HG03460 (cell line): ENCODE data around the gene GFER.

Experiments
- ATAC-seq: cut with Tn5 transposase; IDR thresholded peaks from one replicate; pipeline ENCODE4 v1.9.1; 2021; ENCODE audit not compliant: unreplicated experiment

Gene GFER

GRCh38 chr16:1974157-1975070, 9.6 kb upstream of the GFER start:
- no peak for ATAC-seq

- no peak for ATAC-seq
These were observed 8.4 kb upstream of the GFER start for GRCh38 chr16:1975432-1976215.

DNA sequence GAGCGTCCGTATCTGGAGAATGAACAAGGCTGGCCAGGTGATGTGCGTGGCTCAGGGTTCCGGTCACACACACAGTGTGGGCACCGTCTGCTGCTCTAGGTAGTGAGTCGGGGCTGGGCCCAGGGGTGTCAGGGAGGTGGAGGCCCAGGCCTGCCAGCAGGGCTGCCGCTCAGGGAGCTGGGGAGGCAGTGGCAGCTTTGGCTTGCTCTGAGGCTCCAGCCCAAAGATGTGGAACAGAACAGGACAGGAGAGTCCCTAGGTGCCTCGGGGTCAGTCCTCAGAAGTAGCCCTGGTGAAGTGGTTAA, 7.8 kb upstream of the GFER start:
- no peak for ATAC-seq

GRCh38 chr16:1976951-1977874, 6.8 kb upstream of the GFER start:
- ATAC-seq: no peak

GRCh38 chr16:1977875-1978268, 6.1 kb upstream of the GFER start:
- ATAC-seq: no peak

DNA sequence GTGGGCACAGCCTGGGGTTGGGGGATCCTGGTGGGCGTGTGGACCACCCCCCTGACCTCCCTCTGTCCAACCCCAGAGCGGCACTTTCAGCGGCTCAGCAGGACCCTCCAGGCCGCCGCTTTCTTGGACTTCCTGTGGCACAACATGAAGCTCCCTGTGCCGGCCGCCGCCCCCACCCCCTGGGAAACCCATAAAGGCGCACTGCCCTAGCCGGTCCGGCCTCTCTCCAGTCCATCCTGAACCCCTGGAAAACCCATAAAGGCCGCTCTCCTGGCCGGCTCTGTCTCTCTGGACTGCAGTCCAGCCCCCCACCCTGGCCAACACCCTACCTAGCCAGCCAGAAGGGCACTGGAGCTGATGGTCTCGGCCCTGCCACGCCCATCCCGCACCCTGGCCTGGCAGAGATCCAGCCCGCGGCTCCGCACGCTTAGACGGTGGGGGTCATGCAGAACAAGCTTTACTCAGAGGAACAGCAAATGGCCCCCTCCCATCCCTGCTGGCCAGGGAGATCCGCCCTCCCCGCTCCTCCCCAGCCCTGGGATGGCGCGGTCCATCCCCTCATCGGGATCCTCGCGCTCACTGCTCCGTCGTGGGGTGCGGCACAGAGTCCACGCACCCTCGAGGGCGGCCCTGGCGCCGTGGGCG, 5.4 kb upstream of the GFER start:
- no peak for ATAC-seq

GRCh38 chr16:1979271-1980029, 4.5 kb upstream of the GFER start:
- ATAC-seq: no peak

GRCh38 chr16:1980030-1980769, 3.8 kb upstream of the GFER start:
- no peak for ATAC-seq

DNA sequence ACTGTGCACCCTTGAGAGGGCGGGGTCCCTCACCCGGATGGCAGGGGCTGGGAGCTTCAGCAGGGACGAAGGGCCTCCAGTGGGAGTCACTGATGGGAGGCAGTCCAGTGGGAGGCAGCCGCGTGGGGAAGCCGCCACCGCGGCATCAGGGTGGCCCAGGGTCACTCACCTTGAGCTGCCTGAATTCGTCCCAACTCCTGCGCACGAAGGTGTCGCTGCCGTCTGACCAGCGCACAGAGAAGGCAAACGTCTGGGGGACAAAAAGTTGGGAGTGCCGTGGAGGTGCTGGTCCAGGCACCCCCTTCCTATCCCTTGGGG, 3.3 kb upstream of the GFER start:
- no peak for ATAC-seq

DNA sequence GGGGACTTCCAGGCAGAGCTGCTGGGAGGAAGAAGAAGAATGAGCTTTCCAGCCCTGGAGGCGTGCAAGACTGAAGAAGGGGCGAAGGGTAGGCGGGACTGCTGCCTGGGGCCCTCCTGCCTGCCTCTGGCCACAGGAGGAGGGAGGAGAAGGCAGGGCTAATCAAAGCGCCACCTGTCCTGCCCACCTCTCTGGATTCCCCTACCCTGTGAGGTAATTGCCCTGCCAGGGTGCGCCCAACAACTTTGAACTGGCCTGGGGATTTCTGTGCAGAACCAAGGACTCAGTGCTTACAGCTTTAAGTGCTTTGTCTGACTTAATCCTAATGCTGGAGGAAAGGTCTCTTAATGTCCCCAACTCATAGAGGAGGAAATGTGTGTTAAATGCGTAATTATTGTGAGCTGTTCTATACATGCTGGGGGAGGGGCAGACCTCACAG, 2.6 kb upstream of the GFER start, which contains the start of gene NOXO1:
TSS of gene NOXO1 (minus strand) at position 72 of the 439 bp plus-strand sequence. CDS start 290 bp downstream, outside the sequence.
- ATAC-seq: no peak

- no peak for ATAC-seq
These were observed 2.0 kb upstream of the GFER start for GRCh38 chr16:1982013-1982433.

DNA sequence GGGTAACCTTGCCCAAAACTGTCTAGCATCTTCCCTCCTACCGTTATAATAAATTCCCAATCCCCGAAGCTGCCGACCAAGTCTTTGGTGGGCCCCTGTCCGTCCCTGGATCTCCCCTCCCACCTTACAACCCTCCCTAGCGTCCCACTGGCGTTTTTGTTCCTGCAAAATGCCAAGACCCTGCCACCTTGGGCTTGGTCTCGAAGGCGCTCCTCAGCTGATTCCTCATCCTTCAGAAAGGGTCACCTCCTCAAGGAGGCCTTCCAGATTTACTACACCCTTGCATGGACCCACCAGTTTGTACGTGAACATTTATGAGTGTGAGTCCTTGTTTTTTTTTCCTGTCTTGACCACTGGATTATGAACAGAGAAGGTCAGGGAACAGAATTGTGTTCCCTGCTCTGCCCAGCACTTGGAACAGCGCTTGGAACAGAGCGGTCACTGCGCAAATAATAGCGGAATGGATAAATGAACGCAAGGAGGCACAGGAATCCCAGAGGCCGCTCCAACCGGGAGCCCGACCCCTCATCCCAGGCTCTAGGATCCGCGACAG, 926 bp upstream of the GFER start:
- ATAC-seq: no peak

- ATAC-seq: no peak
These were observed 593 bp downstream of the GFER start for GRCh38 chr16:1984347-1985225.

DNA sequence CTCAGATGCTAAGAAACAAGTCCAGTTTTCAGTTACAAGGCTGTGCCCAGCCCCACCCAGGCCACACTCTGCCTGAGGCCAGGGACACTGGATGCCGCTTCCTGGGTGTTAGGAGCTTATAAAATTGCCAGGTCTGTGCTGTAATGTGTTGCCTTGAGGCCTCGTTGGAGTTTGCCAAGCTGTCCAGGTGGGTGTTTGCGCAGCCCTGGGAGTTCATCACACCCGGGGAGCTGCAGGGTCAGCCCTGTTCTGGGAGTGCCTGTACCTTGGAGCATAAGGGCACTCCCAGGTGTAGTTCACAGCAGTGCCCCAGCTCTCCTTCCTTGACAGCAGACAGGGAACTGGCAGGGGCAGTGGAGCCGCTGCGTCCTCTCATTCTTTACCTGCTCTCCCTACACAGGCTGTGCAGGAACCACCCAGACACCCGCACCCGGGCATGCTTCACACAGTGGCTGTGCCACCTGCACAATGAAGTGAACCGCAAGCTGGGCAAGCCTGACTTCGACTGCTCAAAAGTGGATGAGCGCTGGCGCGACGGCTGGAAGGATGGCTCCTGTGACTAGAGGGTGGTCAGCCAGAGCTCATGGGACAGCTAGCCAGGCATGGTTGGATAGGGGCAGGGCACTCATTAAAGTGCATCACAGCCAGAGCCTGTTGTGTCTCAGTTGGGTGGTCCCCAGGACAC, 1.6 kb downstream of the GFER start:
- no peak for ATAC-seq

DNA sequence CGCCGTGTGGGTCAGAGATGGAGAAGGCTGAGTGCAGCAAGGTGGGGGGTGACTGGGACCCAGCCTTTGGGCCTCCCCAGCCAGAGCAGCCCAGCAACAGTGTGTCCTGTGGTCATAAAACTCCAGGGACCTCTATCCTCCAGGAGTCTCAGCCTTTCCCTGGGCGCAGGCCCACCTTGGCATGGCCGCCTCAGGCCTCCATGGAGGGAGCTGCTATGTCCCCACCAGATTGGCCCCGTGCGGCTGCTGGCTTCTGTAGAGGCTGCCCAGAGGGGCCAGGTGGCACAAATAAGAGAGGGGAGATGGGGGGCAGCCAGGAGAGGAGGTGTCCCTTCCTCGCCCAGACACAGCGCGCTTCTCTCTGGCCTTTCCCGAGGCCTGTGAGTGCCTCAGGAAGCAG, 3.2 kb downstream of the GFER start:
- no peak for ATAC-seq

GRCh38 chr16:1989209-1990100, 5.5 kb downstream of the GFER start, which contains the start of gene SYNGR3:
Gene SYNGR3 (plus strand): TSS chr16:1989970. CDS start chr16:1990103, 133 bp downstream.
- no peak for ATAC-seq

DNA sequence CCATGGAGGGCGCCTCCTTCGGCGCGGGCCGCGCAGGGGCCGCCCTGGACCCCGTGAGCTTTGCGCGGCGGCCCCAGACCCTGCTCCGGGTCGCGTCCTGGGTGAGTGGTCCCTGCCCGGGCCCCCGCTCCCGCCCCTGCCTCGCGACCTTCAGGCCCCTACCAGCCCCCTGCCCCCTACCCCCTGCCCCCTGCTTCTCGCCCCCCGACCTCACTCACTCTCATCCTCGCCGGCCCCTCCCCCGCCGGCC, 6.0 kb downstream of the GFER start:
- no peak for ATAC-seq
